ENCODE data around the gene ADCY6.

Gene ADCY6

GRCh38 chr12:48768147-48768546, 20.7 kb downstream of the ADCY6 start:
- no peak for DNase-seq (ENCODE audit: low read depth)

GRCh38 chr12:48767521-48767920, 21.4 kb downstream of the ADCY6 start:
- no peak for DNase-seq (ENCODE audit: low read depth)
- no peak for TF ChIP-seq CTCF (conservative IDR thresholded peaks at IDR 0.05; ENCODE audit: low read depth, low read length)
- no peak overlapping the region for H3K4me3 ChIP-seq (ENCODE audit: low read length)

More at GRCh38 chr12:48768147-48768546, 20.7 kb downstream of the ADCY6 start:
- H3K4me3 ChIP-seq (ENCODE audit: low read length), result no peak overlapping the region
- TF ChIP-seq CTCF (conservative IDR thresholded peaks at IDR 0.05; ENCODE audit: low read depth, low read length), result no peak

DNA sequence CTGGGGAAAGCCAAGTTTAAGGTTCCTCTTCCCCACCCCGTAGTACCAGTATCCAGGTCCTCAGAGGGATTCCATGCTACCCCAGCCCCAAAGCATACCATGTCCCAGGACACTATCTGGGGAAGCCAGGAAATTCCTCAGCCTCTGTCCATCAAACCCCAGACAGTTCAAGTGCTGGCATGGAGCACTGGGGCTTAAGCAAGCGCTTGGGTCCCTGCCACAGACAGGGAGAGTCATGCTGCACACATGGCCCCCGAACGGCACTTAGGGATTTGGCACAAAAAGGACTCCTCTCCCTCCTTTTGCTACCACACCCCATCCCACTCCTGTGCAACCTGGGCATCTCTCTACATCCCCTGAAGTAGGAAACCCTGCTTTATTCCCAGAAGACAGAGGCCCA, 21.8 kb downstream of the ADCY6 start:
- TF ChIP-seq CTCF (conservative IDR thresholded peaks at IDR 0.05; ENCODE audit: low read depth, low read length), result no peak
- no peak for DNase-seq (ENCODE audit: low read depth)
- no peak overlapping the region for H3K4me3 ChIP-seq (ENCODE audit: low read length)

DNA sequence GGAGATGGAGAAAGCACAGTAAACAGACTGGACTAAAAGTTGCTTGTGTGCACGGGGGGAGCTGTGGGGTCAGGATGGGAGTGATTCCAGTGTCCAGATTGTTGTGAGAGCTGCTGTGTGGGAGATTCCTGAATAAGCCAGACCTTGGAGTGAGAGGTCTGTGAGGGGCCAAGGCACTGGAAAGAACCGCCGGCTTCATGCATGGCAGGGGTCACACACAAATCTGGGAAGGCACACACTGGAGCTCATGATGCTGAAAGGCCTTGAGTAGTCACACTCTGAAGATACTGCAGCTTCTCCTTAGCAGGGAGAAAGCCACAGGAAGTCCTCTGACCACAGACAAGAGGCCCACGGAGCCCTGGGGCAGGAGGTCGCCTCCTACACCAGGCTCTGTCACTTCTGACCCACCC, 23.1 kb downstream of the ADCY6 start:
- no peak for TF ChIP-seq CTCF (conservative IDR thresholded peaks at IDR 0.05; ENCODE audit: low read depth, low read length)
- no peak overlapping the region for H3K4me3 ChIP-seq (ENCODE audit: low read length)
- DNase-seq (ENCODE audit: low read depth), result no peak

DNA sequence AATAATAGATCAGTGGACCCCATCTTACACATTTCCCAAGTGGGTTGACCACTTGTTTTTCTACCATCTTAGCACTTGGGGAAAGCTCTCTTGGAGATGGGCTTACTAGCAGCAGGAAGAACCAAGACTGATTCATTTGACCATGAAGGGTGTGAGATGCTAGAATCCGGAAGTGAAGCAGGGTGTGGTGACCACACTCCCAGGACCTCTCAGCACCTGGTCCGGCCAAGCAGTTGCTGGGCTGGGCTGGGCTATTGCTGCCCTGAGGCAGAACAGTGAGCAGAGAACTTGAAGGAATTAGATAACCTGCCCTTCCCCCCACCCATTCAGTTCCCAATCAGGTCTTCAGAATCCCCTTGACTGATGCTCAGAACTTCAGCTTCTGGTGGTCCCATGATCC, 24.4 kb downstream of the ADCY6 start:
- no peak for DNase-seq (ENCODE audit: low read depth)
- no peak overlapping the region for H3K4me3 ChIP-seq (ENCODE audit: low read length)
- TF ChIP-seq CTCF (conservative IDR thresholded peaks at IDR 0.05; ENCODE audit: low read depth, low read length), result no peak

- H3K4me3 ChIP-seq (ENCODE audit: low read length), result no peak overlapping the region
- TF ChIP-seq CTCF (conservative IDR thresholded peaks at IDR 0.05; ENCODE audit: low read depth, low read length), result no peak
- DNase-seq (ENCODE audit: low read depth), result no peak
Measured at GRCh38 chr12:48758737-48759136, 30.2 kb downstream of the ADCY6 start.

GRCh38 chr12:48758186-48758585, 30.7 kb downstream of the ADCY6 start:
- TF ChIP-seq CTCF (conservative IDR thresholded peaks at IDR 0.05; ENCODE audit: low read depth, low read length), result no peak
- no peak for DNase-seq (ENCODE audit: low read depth)
- H3K4me3 ChIP-seq (ENCODE audit: low read length), result no peak overlapping the region
